ENCODE measurements around the gene DHCR24. TPM values are rescaled to one million over a fixed set of nuclear protein-coding genes. Genes with fewer than 3 reads are reported as not detected.

The DHCR24 gene
- total RNA-seq, 1 donor from 2014 or later = 12.8 TPM

DNA sequence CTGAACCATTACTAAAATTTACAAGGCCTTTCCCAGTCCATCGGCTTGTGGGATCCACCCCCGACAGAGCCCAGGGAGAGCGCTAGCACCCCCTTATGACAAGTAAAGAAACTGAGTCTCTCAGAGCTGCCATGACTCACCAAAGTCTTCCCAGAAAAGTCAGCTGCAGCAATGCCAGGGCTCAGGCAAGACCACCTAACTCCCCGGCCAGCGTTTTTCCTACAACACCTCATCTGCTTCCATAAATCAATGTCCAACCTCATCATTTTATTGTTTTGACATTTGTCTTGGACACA is 15.0 kb downstream of the DHCR24 start:
- TF ChIP-seq, protein P1, sequence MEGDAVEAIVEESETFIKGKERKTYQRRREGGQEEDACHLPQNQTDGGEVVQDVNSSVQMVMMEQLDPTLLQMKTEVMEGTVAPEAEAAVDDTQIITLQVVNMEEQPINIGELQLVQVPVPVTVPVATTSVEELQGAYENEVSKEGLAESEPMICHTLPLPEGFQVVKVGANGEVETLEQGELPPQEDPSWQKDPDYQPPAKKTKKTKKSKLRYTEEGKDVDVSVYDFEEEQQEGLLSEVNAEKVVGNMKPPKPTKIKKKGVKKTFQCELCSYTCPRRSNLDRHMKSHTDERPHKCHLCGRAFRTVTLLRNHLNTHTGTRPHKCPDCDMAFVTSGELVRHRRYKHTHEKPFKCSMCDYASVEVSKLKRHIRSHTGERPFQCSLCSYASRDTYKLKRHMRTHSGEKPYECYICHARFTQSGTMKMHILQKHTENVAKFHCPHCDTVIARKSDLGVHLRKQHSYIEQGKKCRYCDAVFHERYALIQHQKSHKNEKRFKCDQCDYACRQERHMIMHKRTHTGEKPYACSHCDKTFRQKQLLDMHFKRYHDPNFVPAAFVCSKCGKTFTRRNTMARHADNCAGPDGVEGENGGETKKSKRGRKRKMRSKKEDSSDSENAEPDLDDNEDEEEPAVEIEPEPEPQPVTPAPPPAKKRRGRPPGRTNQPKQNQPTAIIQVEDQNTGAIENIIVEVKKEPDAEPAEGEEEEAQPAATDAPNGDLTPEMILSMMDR (IDR thresholded peaks at IDR 0.05; ENCODE audit: borderline replicate concordance) = no peak
- no peak overlapping the region for H3K4me3 ChIP-seq
- H3K27me3 ChIP-seq (ENCODE audit: low read depth) = no peaks in the 10 kb centered on the region
- H3K36me3 ChIP-seq = peaks cover 41% of the 10 kb centered on the region
- H3K9me3 ChIP-seq (replicated peaks) = no peaks in the 10 kb centered on the region
- intact Hi-C loops (cut with micrococcal nuclease) = no loop called here
- H3K27ac ChIP-seq (replicated peaks) = no peak overlapping the region
- no peak for DNase-seq
- H3K4me1 ChIP-seq = no peaks in the 10 kb centered on the region

DNA sequence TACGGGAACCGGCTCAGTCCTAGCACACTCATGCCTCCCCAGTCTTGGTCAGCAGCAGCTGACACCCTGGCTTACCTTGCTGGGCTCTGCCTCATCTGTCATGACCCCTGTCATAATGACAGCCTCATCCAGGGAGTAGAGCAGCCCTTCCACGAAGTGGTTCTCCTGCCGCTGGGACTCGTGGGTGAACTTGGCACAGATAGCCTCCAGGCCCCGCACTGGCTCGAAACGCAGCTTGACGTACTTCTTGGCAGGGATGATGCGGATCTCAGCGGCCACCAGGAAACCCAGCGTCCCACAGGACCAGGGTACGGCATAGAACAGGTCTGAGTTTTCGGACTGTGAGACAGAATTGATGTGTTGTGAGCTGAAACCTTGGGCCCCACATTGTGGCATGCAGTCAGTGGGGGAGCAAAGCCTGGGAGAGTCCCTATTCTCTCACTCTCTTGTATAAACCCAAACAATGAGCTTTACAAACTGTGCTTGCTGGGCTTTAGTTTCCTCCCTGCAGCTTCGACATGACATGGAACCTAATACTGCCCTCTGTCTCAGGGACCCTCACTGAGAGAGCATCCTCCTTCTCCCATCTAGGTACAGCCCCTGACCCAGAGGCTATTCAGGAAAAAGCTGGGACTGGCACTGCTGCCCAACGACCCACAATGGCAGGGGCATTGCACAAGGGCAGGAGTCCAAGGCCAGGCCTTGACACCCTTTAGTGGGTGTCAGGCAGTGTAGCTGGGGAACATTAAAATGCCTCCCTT is 15.5 kb downstream of the DHCR24 start:
- Histone ChIP-seq H3K36me3 (peaks cover 41% of the 10 kb centered on the region), H3K4me1 (no peaks in the 10 kb centered on the region), H3K27ac (replicated peaks) (no peak overlapping the region), H3K9me3 (replicated peaks) (no peaks in the 10 kb centered on the region), H3K27me3 (ENCODE audit: low read depth) (no peaks in the 10 kb centered on the region), H3K4me3 (no peak overlapping the region)
- intact Hi-C loops (cut with micrococcal nuclease) = no loop called here
- TF ChIP-seq, protein P1 (IDR thresholded peaks at IDR 0.05; ENCODE audit: borderline replicate concordance) = no peak
- DNase-seq = no peak

DNA sequence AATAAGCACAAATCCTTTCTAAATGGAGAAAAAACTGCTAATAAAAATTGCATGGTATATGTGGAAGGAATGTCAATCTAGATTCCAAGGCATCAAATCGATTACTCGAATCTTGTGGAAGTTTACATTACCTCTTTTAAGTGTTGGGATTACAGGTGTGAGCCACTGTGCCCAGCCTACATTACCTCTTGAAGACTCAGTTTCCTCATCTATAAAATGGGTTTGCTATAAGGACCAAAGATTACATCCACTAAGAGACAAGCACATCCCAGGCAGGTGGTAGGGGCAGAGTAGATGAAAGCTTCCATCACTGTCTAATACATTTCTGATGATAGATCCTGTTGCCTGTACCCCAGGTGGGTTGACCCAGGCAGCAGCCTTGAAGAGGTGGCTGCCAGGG is 16.1 kb downstream of the DHCR24 start:
- Histone ChIP-seq H3K4me3 (no peak overlapping the region), H3K9me3 (replicated peaks) (no peaks in the 10 kb centered on the region), H3K27me3 (ENCODE audit: low read depth) (no peaks in the 10 kb centered on the region), H3K36me3 (peaks cover 41% of the 10 kb centered on the region), H3K27ac (replicated peaks) (no peak overlapping the region), H3K4me1 (no peaks in the 10 kb centered on the region)
- intact Hi-C loops (cut with micrococcal nuclease) = no loop called here
- DNase-seq = no peak
- TF ChIP-seq, protein P1 (IDR thresholded peaks at IDR 0.05; ENCODE audit: borderline replicate concordance) = no peak

DNA sequence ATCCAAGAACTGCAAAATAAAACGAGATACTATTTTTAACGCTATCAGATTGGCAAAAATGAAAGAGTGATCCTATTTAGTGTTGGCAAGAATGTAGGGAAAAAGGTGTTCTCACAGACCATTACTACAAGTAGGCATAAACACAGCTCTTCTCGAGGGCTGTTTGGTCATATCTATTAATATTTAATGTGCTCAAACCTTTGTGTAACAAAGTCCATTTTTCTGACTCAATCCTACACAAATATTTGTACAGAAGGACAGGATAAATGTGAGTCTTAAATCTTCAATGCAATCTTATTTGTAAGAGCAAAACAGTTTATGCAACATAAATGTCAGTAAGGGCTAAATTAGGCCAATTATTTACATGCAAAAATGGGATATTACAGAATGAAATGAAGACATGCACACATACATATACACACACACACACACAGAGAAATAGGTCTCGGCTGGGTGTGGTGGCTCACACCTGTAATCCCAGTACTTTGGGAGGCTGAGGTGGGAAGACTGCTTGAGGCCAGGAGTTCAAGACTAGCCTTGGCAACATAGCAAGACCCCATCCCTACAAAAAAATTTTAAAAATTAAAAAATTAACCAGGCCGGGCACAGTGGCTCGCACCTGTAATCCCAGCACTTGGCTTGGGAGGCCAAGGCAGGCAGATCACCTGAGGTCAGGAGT is 17.7 kb downstream of the DHCR24 start:
- intact Hi-C loops (cut with micrococcal nuclease) = no loop called here
- DNase-seq = no peak
- Histone ChIP-seq H3K36me3 (peaks cover 42% of the 10 kb centered on the region), H3K9me3 (replicated peaks) (no peaks in the 10 kb centered on the region), H3K4me3 (no peak overlapping the region), H3K27me3 (ENCODE audit: low read depth) (no peaks in the 10 kb centered on the region), H3K4me1 (no peaks in the 10 kb centered on the region), H3K27ac (replicated peaks) (no peak overlapping the region)
- TF ChIP-seq, protein P1 (IDR thresholded peaks at IDR 0.05; ENCODE audit: borderline replicate concordance) = no peak

DNA sequence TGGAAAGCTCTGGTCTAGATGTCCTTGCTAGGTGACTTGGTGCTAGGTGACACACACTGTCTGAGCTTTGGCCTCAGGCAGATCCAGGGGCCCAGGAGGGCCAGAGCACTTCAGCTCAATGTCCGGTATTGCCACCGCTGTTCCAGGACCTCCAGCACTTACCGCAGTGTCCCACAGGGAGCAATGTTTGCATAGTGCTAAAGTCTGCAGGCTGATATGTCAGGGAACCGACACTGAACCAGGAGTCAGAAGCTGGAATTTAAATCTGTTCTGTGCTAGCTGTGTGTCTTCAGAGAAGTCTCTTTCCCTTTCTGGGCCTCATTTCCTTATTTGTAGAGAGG is 19.3 kb downstream of the DHCR24 start:
- DNase-seq = no peak
- H3K36me3 ChIP-seq = peaks cover 30% of the 10 kb centered on the region
- H3K27me3 ChIP-seq (ENCODE audit: low read depth) = no peaks in the 10 kb centered on the region
- H3K9me3 ChIP-seq (replicated peaks) = no peaks in the 10 kb centered on the region
- no peaks in the 10 kb centered on the region for H3K4me1 ChIP-seq
- no peak overlapping the region for H3K27ac ChIP-seq (replicated peaks)
- no peak overlapping the region for H3K4me3 ChIP-seq
- intact Hi-C loops (cut with micrococcal nuclease) = no loop called here
- TF ChIP-seq, protein P1 (IDR thresholded peaks at IDR 0.05; ENCODE audit: borderline replicate concordance) = no peak
